SK-N-SH (cell line): ENCODE data around the gene PCDHGA1. TPM values are rescaled to one million over a fixed set of nuclear protein-coding genes. Genes with fewer than 3 reads are reported as not detected.
A peak's percentile ranks its signal among the peaks of the same experiment; 100 is the strongest.

Source experiments
- CTCF ChIA-PET: fragments of 300-600, 350-600 bp; formaldehyde crosslinking; extraction: SDS; loops from one replicate; lab custom pipeline; 2021; lab: Yijun Ruan, JAX
- POLR2A ChIA-PET: fragments of 350-600 bp; sonication (Branson Sonifier 250); formaldehyde crosslinking; extraction: SDS; loops from one replicate; lab custom pipeline; 2020; ENCODE audit warnings: antibody characterized with exemption, inconsistent platforms; lab: Yijun Ruan, JAX
- DNase-seq: peaks from one replicate; pipeline ENCODE4 v3.0.0; 2012
- H2AFZ ChIP-seq: fragments of 200-600 bp; sonication (generic); 2 replicates; pipeline ENCODE4 v1.8.1; 2016; ENCODE audit warnings: antibody characterized with exemption, mild to moderate bottlenecking, low read depth
- H3F3A ChIP-seq: fragments of 200-600 bp; sonication (generic); replicated peaks from 2 replicates; pipeline ENCODE3; 2016; ENCODE audit warnings: antibody characterized with exemption, mild to moderate bottlenecking; ENCODE audit not compliant: insufficient read depth
- H3K27ac ChIP-seq, 2 experiments: fragments of 200-500 bp in 1 of 2; fragments of 200-600 bp in 1 of 2; sonication (Bioruptor generic) in 1 of 2; sonication (generic), shearing (Covaris generic) in 1 of 2; 2 replicates each; pipeline versions ENCODE4 v1.5.1 to v1.6.1; 2014 to 2016; ENCODE audit warnings: low read depth in 2 of 2, inconsistent platforms in 1 of 2, low read length in 1 of 2, mild to moderate bottlenecking in 1 of 2, mixed read lengths in 1 of 2
- H3K27me3 ChIP-seq: fragments of 200-600 bp; sonication (generic), shearing (Covaris generic); 2 replicates; pipeline ENCODE4 v1.6.1; 2016; ENCODE audit warnings: mixed run types; ENCODE audit not compliant: insufficient read depth
- H3K36me3 ChIP-seq, 2 experiments: fragments of 200-500 bp in 1 of 2; fragments of 200-600 bp in 1 of 2; sonication (Bioruptor generic) in 1 of 2; sonication (generic) in 1 of 2; replicated peaks in 1 of 2; 2 replicates each; pipeline versions ENCODE3 to v1.5.1; 2014 to 2016; ENCODE audit warnings: low read length in 1 of 2, mild to moderate bottlenecking in 1 of 2; ENCODE audit not compliant: insufficient read depth in 2 of 2, control insufficient read depth in 1 of 2
- H3K4me1 ChIP-seq, 2 experiments: fragments of 200-500 bp in 1 of 2; fragments of 200-600 bp in 1 of 2; sonication (Bioruptor generic) in 1 of 2; sonication (generic), shearing (Covaris generic) in 1 of 2; 2 replicates each; pipeline versions ENCODE4 v1.5.1 to v1.6.1; 2014 to 2016; ENCODE audit warnings: low read depth in 1 of 2, low read length in 1 of 2, mixed run types in 1 of 2; ENCODE audit not compliant: insufficient read depth in 2 of 2, control insufficient read depth in 1 of 2
- H3K4me2 ChIP-seq: fragments of 200-600 bp; sonication (generic), shearing (Covaris generic); 2 replicates; pipeline ENCODE4 v1.6.1; 2017; ENCODE audit warnings: mixed run types
- H3K4me3 ChIP-seq, 2 experiments: fragments of 200-500 bp in 1 of 2; fragments of 200-600 bp in 1 of 2; sonication (Bioruptor generic) in 1 of 2; sonication (generic), shearing (Covaris generic) in 1 of 2; 2 replicates each; pipeline versions ENCODE4 v1.5.1 to v1.8.1; 2014 to 2016; ENCODE audit warnings: low read depth in 2 of 2, inconsistent platforms in 1 of 2, low read length in 1 of 2, mild to moderate bottlenecking in 1 of 2, mixed read lengths in 1 of 2, moderate library complexity in 1 of 2
- H3K79me2 ChIP-seq: fragments of 200-600 bp; sonication (generic); 2 replicates; pipeline ENCODE4 v1.8.1; 2017; ENCODE audit warnings: mild to moderate bottlenecking; ENCODE audit not compliant: insufficient read depth
- H3K9ac ChIP-seq: fragments of 200-600 bp; sonication (generic); 2 replicates; pipeline ENCODE4 v1.6.1; 2017; ENCODE audit warnings: mixed run types
- H3K9me2 ChIP-seq: fragments of 200-600 bp; sonication (generic); 2 replicates; pipeline ENCODE4 v1.6.1; 2017; ENCODE audit warnings: mixed run types
- H3K9me3 ChIP-seq: fragments of 200-600 bp; sonication (generic); 2 replicates; pipeline ENCODE4 v1.6.1; 2017; ENCODE audit warnings: mixed run types, mild to moderate bottlenecking, moderate library complexity
- H4K20me1 ChIP-seq: fragments of 200-600 bp; sonication (generic); 2 replicates; pipeline ENCODE4 v1.6.1; 2017; ENCODE audit warnings: mild to moderate bottlenecking, mixed run types; ENCODE audit not compliant: insufficient read depth
- CHD2 ChIP-seq: fragments of 150-350 bp; IDR thresholded peaks from 2 replicates; pipeline ENCODE4 v1.6.1; 2018; ENCODE audit warnings: low read length; ENCODE audit not compliant: partially characterized antibody
- ELF1 ChIP-seq: IDR thresholded peaks from 2 replicates; pipeline ENCODE4 v1.4.0; 2012
- EP300 ChIP-seq, 2 experiments: IDR thresholded peaks; 2 replicates each; pipeline versions ENCODE4 v1.4.0 to v1.6.1; 2012; ENCODE audit warnings: borderline replicate concordance in 1 of 2, low read depth in 1 of 2, low read length in 1 of 2
- EZH2phosphoT487 ChIP-seq: fragments of 200-600 bp; sonication (generic); IDR thresholded peaks from 2 replicates; pipeline ENCODE4 v1.6.1; 2017; ENCODE audit warnings: low read depth, mixed run types, mild to moderate bottlenecking, antibody characterized with exemption, moderate library complexity, borderline replicate concordance
- FOSL2 ChIP-seq: IDR thresholded peaks from 2 replicates; pipeline ENCODE4 v1.4.0; 2012; ENCODE audit warnings: low read depth, mild to moderate bottlenecking, moderate library complexity, borderline replicate concordance
- GABPA ChIP-seq: IDR thresholded peaks from 2 replicates; pipeline ENCODE4 v1.4.0; 2012; ENCODE audit warnings: low read depth, mild to moderate bottlenecking
- GATA2 ChIP-seq: sonication (generic); formaldehyde crosslinking; IDR thresholded peaks from 2 replicates; pipeline ENCODE4 v1.5.0; 2020; ENCODE audit warnings: mild to moderate bottlenecking, missing genetic modification reagents
- IRF3 ChIP-seq: fragments of 150-350 bp; IDR thresholded peaks from 2 replicates; pipeline ENCODE4 v1.6.1; 2016; ENCODE audit warnings: mild to moderate bottlenecking, low read depth, low read length
- MEF2A ChIP-seq: IDR thresholded peaks from 2 replicates; pipeline ENCODE4 v1.4.0; 2012; ENCODE audit warnings: low read depth, borderline replicate concordance
- MXI1 ChIP-seq: IDR thresholded peaks from 2 replicates; pipeline ENCODE4 v1.6.1; 2012; ENCODE audit warnings: mild to moderate bottlenecking, low read depth, low read length, improper control_type of control experiment
- NRF1 ChIP-seq: IDR thresholded peaks from 2 replicates; pipeline ENCODE4 v1.6.1; 2012; ENCODE audit warnings: low read depth, mild to moderate bottlenecking, low read length
- PBX3 ChIP-seq: IDR thresholded peaks from 2 replicates; pipeline ENCODE4; 2012
- RAD21 ChIP-seq: IDR thresholded peaks from 2 replicates; pipeline ENCODE4 v1.6.1; 2012; ENCODE audit warnings: mild to moderate bottlenecking, low read length
- RXRA ChIP-seq: IDR thresholded peaks from 2 replicates; pipeline ENCODE4 v1.4.0; 2012; ENCODE audit warnings: low read depth, mild to moderate bottlenecking, borderline replicate concordance
- SIN3A ChIP-seq: IDR thresholded peaks from 2 replicates; pipeline ENCODE4 v1.6.1; 2012; ENCODE audit warnings: low read depth, mild to moderate bottlenecking, low read length, moderate library complexity, borderline replicate concordance
- SMC3 ChIP-seq: IDR thresholded peaks from 2 replicates; pipeline ENCODE4 v1.6.1; 2012; ENCODE audit warnings: low read depth, low read length, improper control_type of control experiment
- TAF1 ChIP-seq: IDR thresholded peaks from 2 replicates; pipeline ENCODE4 v1.6.1; 2012; ENCODE audit warnings: low read depth, mild to moderate bottlenecking, low read length, moderate library complexity, borderline replicate concordance
- TCF12 ChIP-seq: IDR thresholded peaks from 2 replicates; pipeline ENCODE4 v1.4.0; 2012
- TEAD4 ChIP-seq: IDR thresholded peaks from 2 replicates; pipeline ENCODE4 v1.4.0; 2012; ENCODE audit warnings: mild to moderate bottlenecking, borderline replicate concordance; ENCODE audit not compliant: insufficient read depth
- WGBS: methylation state at CpG from one replicate; pipeline ENCODE4 v1.1.6; 2017; ENCODE audit warnings: low lambda C conversion rate; 5-methylcytosine and 5-hydroxymethylcytosine counted together
- polyA plus RNA-seq, 3 experiments: library from polyadenylated mRNA; depleted of rRNA; stranded (reverse); fragments of >200 nt; gene quantifications; 2 replicates each; pipeline ENCODE4 v1.2.3, GENCODE V29; 2012
- TF ChIP-seq, protein P1 (sequence below): fragments of 150-350 bp; IDR thresholded peaks from 2 replicates; pipeline ENCODE4 v1.6.1; 2017; ENCODE audit warnings: antibody characterized with exemption, low read length, low read depth, borderline replicate concordance
- TF ChIP-seq, protein P2 (sequence below): IDR thresholded peaks from 2 replicates; pipeline ENCODE4 v1.4.0; 2012; ENCODE audit warnings: low read depth, borderline replicate concordance

PCDHGA1 gene
- polyA plus RNA-seq, 1 of the 3 experiments (the other 2 are of a cell fraction): 1.2 TPM

DNA sequence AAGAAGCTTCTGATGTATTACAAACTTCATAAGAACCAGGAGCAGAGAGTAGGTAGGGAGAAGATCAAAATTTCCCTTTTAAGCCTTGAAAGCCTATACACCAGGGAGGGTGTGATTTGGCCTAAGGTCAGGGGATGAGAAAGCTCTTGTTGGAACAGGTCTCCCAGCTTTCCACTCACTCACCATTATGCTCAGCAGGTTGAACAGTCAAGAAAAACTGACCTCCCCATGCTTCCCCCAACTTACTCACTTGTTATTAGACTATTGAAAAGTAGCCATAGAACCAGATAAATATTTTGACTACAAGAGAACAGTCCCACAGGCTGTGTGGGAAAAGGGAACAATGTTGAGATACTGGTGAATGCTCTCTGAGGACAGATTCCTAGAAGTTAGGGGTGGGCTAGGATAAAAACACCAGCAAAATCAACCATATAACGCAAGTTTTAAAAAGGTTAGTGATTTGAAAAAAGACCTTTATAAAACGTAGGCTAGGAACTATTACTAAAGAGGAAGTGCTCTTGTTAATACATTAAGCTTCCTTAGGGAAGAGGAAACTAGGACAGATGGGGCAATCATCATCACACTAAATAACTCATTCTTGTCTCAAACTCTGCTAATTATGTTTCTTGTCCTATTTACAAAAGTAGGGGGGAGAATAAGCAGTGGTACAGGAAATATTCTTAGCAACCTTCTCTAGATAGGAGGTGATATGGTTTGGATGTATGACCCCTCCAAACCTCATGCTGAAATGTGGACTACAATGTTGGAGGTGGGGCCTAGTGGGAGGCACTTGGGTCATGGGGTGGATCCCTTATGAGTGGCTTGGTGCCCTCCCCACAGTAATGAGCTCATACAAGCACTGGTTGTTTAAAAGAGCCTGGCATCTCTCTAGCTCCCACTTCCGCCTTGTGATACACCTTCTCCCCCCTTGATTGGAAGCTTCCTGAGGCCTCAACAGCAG lies 189.6 kb downstream of the PCDHGA1 start:
- no peaks in the 10 kb centered on the region for H4K20me1 ChIP-seq
- H3F3A ChIP-seq: peaks cover 48% of the 10 kb centered on the region
- H3K9me3 ChIP-seq: no peaks in the 10 kb centered on the region
- peaks cover 31 to 34% of the 10 kb centered on the region in 2 experiments for H3K36me3 ChIP-seq
- H3K9ac ChIP-seq: no peak overlapping the region; the same call in 1 of the 2 replicates
- ChIA-PET POLR2A (no interaction called here), CTCF (interaction anchor here (0.6 to 13.1 kb wide), 6 partner anchors 11 to 435 kb away, joined by 3 to 191 read pairs (median 6); partner anchors contain the start of genes PCDHGC3 and TAF7)
- DNase-seq: no peak
- H3K4me2 ChIP-seq: peak overlapping the region; percentile 53; the same call in 1 of the 2 replicates
- no peaks in the 10 kb centered on the region for H3K27me3 ChIP-seq
- H3K79me2 ChIP-seq: peaks cover 22% of the 10 kb centered on the region
- WGBS: 100% methylated on average over 3 of the region's 3 CpGs
- peak overlapping the region; percentile 75 to 99 for H3K27ac ChIP-seq
- H3K9me2 ChIP-seq: no peaks in the 10 kb centered on the region
- H3K4me3 ChIP-seq: no peak overlapping the region
- TF ChIP-seq TEAD4 (no peak), GATA2 (CRISPR knock-in tag) (no peak), TCF12 (no peak), SMC3 (no peak), NRF1 (no peak), TAF1 (no peak), EZH2phosphoT487 (no peak), ELF1 (no peak), IRF3 (no peak), MEF2A (no peak), GABPA (no peak)
- TF ChIP-seq, protein P1, sequence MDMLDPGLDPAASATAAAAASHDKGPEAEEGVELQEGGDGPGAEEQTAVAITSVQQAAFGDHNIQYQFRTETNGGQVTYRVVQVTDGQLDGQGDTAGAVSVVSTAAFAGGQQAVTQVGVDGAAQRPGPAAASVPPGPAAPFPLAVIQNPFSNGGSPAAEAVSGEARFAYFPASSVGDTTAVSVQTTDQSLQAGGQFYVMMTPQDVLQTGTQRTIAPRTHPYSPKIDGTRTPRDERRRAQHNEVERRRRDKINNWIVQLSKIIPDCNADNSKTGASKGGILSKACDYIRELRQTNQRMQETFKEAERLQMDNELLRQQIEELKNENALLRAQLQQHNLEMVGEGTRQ: no peak
- TF ChIP-seq, protein P2, sequence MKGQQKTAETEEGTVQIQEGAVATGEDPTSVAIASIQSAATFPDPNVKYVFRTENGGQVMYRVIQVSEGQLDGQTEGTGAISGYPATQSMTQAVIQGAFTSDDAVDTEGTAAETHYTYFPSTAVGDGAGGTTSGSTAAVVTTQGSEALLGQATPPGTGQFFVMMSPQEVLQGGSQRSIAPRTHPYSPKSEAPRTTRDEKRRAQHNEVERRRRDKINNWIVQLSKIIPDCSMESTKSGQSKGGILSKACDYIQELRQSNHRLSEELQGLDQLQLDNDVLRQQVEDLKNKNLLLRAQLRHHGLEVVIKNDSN: no peak
- peaks cover 52 to 75% of the 10 kb centered on the region in 2 experiments for H3K4me1 ChIP-seq
- H2AFZ ChIP-seq: no peak overlapping the region

DNA sequence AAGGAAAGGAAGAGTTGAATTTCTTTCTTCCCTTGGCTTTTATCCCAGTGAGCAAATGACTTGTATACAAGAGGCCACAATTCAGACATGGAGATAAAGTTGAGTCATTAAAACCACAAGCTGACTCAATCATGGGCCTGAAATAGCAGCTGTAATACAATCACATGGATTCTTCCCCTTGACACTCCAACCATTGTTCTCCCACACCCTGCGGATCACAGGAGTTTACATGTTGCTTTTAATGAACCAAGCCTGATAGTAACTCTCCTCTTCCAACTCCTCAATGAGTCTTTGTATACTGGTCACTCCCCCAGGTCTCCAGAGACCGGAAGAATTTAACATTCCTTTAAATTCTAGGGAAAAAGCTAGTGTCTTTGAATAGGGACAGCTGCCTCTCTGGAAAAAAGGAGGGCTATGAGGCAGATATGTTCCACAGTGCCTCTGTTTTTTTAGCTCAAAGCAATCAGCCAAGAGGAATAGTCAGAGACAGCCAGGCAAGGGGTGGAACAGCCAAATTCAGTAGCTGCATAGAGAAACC lies 191.0 kb downstream of the PCDHGA1 start:
- no peaks in the 10 kb centered on the region for H3K9me2 ChIP-seq
- no peak overlapping the region for H2AFZ ChIP-seq
- peaks cover 22% of the 10 kb centered on the region for H3K79me2 ChIP-seq
- CTCF ChIA-PET: interaction anchor here (2.3 to 13.1 kb wide), 5 partner anchors 7 to 46 kb away, joined by 11 to 191 read pairs (median 92); partner anchors contain the start of gene PCDHGC3
- H3F3A ChIP-seq: peaks cover 56% of the 10 kb centered on the region
- H3K4me1 ChIP-seq: peaks cover 50 to 71% of the 10 kb centered on the region in 2 experiments
- H4K20me1 ChIP-seq: no peaks in the 10 kb centered on the region
- H3K9ac ChIP-seq: peak overlapping the region; percentile 72
- no peaks in the 10 kb centered on the region for H3K9me3 ChIP-seq
- peaks cover 31% of the 10 kb centered on the region in 2 experiments for H3K36me3 ChIP-seq
- POLR2A ChIA-PET: no interaction called here
- DNase-seq: no peak
- 32% methylated on average over 2 of the region's 2 CpGs for WGBS
- H3K27ac ChIP-seq: peak overlapping the region; percentile 75 to 99
- peak overlapping the region in 1 of 2 experiments; percentile 28; a peak in 1 of 4 replicates for H3K4me3 ChIP-seq
- H3K27me3 ChIP-seq: no peaks in the 10 kb centered on the region
- peak overlapping the region; percentile 73 for H3K4me2 ChIP-seq
- TF ChIP-seq MEF2A (peak; percentile 100), FOSL2 (peak; percentile 99), EP300 (IDR thresholded peaks at IDR 0.05; ENCODE audit: borderline replicate concordance in 1 of 2, low read depth in 1 of 2, low read length in 1 of 2) (peak in 1 of 2 experiments; percentile 94; a peak in 2 of 4 replicates), TCF12 (peak; percentile 95), CHD2 (no peak), GATA2 (CRISPR knock-in tag) (no peak), RXRA (peak; percentile 95; the same call in 1 of the 2 replicates), PBX3 (peak; percentile 83), SIN3A (peak; percentile 86), GABPA (0 out of 2 replicates have a peak, but pooled peaks have one; percentile 20), MXI1 (no peak), RAD21 (no peak)
- TF ChIP-seq, protein P2: peak; percentile 22
